DND-41 (cell line): ENCODE data around the gene CLDN9.

Source experiments
- ATAC-seq: fragments of 200-7000 bp; cut with Tn5 transposase; 3 replicates; pipeline ENCODE4 v1.9.1; 2021; ENCODE audit warnings: low read depth; ENCODE audit not compliant: insufficient read depth
- DNase-seq: peaks from one replicate; pipeline ENCODE4 v3.0.0-alpha.2; 2020
- H2AFZ ChIP-seq: 2 replicates; pipeline ENCODE4 v1.6.0; 2012; ENCODE audit warnings: low read depth, low read length
- H3K27ac ChIP-seq: 2 replicates; pipeline ENCODE4 v1.5.1; 2012; ENCODE audit warnings: low read length, inconsistent platforms
- H3K27me3 ChIP-seq: fragments of 200-600 bp; sonication (generic); 2 replicates; pipeline ENCODE4 v1.6.0; 2012; ENCODE audit warnings: low read length, mild to moderate bottlenecking, inconsistent platforms; ENCODE audit not compliant: insufficient read depth, poor library complexity
- H3K36me3 ChIP-seq: 2 replicates; pipeline ENCODE4 v1.5.1; 2012; ENCODE audit warnings: low read length, inconsistent platforms; ENCODE audit not compliant: insufficient read depth
- H3K4me1 ChIP-seq: 2 replicates; pipeline ENCODE4 v1.5.1; 2012; ENCODE audit warnings: mild to moderate bottlenecking, low read length; ENCODE audit not compliant: insufficient read depth
- H3K4me2 ChIP-seq: 2 replicates; pipeline ENCODE4 v1.6.0; 2012; ENCODE audit warnings: mild to moderate bottlenecking, moderate library complexity, low read length, inconsistent platforms; ENCODE audit not compliant: insufficient read depth
- H3K4me3 ChIP-seq, 2 experiments: fragments of 200-600 bp in 1 of 2; shearing (Covaris generic) in 1 of 2; 2 replicates each; pipeline ENCODE4 v1.5.1; 2012 to 2016; ENCODE audit warnings: inconsistent platforms in 2 of 2, low read length in 2 of 2, mild to moderate bottlenecking in 2 of 2, low read depth in 1 of 2, moderate library complexity in 1 of 2
- H3K79me2 ChIP-seq: 2 replicates; pipeline ENCODE4 v1.6.0; 2012; ENCODE audit warnings: low read length, inconsistent platforms; ENCODE audit not compliant: insufficient read depth
- H3K9ac ChIP-seq: 2 replicates; pipeline ENCODE4 v1.6.0; 2012; ENCODE audit warnings: low read depth, mild to moderate bottlenecking, inconsistent platforms, low read length, moderate library complexity
- H3K9me3 ChIP-seq: 2 replicates; pipeline ENCODE4 v1.5.1; 2012; ENCODE audit warnings: low read length, moderate library complexity, mild to moderate bottlenecking, inconsistent platforms; ENCODE audit not compliant: insufficient read depth, severe bottlenecking
- H4K20me1 ChIP-seq: 2 replicates; pipeline ENCODE4 v1.6.0; 2012; ENCODE audit warnings: low read length; ENCODE audit not compliant: insufficient read depth
- CTCF ChIP-seq: IDR thresholded peaks from 2 replicates; pipeline ENCODE4 v1.5.1; 2012; ENCODE audit warnings: borderline replicate concordance, low read length, moderate library complexity, mild to moderate bottlenecking; ENCODE audit not compliant: poor library complexity, severe bottlenecking; ENCODE audit errors: extremely low read depth
- EZH2 ChIP-seq: IDR thresholded peaks from 3 replicates; pipeline ENCODE4 v1.6.1; 2012; ENCODE audit warnings: borderline replicate concordance, low read depth, mild to moderate bottlenecking, moderate library complexity, low read length, inconsistent platforms; ENCODE audit not compliant: severe bottlenecking

The CLDN9 gene

GRCh38 chr16:3035289-3035971 lies 22.7 kb downstream of the CLDN9 start:
- TF ChIP-seq CTCF (no peak), EZH2 (no peak)
- H3K79me2 ChIP-seq = no peaks in the 10 kb centered on the region
- no peak for DNase-seq
- H3K9me3 ChIP-seq = no peaks in the 10 kb centered on the region
- no peak overlapping the region for H2AFZ ChIP-seq
- no peak for ATAC-seq
- H3K4me3 ChIP-seq = no peak overlapping the region
- no peak overlapping the region for H3K27ac ChIP-seq
- no peaks in the 10 kb centered on the region for H3K36me3 ChIP-seq
- no peaks in the 10 kb centered on the region; the same call in 1 of the 2 replicates for H4K20me1 ChIP-seq
- H3K27me3 ChIP-seq = peaks cover 16% of the 10 kb centered on the region
- H3K9ac ChIP-seq = no peak overlapping the region
- no peaks in the 10 kb centered on the region for H3K4me1 ChIP-seq
- no peak overlapping the region for H3K4me2 ChIP-seq

GRCh38 chr16:3035972-3036725 lies 23.4 kb downstream of the CLDN9 start:
- Histone ChIP-seq H3K79me2 (no peaks in the 10 kb centered on the region), H2AFZ (no peak overlapping the region), H3K27ac (no peak overlapping the region), H3K27me3 (peaks cover 16% of the 10 kb centered on the region), H3K4me2 (no peak overlapping the region), H3K36me3 (no peaks in the 10 kb centered on the region), H3K9ac (no peak overlapping the region), H3K4me3 (no peak overlapping the region), H3K4me1 (no peaks in the 10 kb centered on the region), H3K9me3 (no peaks in the 10 kb centered on the region), H4K20me1 (no peaks in the 10 kb centered on the region; the same call in 1 of the 2 replicates)
- DNase-seq = no peak
- no peak for TF ChIP-seq CTCF
- no peak for ATAC-seq

- no peak within 1 kb of the TSS for H3K4me3 ChIP-seq
- no peak for TF ChIP-seq CTCF
- H3K4me1 ChIP-seq = no peaks in the 10 kb centered on the region
- no peaks in the 10 kb centered on the region for H3K9me3 ChIP-seq
- no peak within 1 kb of the TSS for H3K4me2 ChIP-seq
- H2AFZ ChIP-seq = no peak within 1 kb of the TSS
- no peaks in the 10 kb centered on the region; the same call in 1 of the 2 replicates for H4K20me1 ChIP-seq
- no peaks in the 10 kb centered on the region for H3K36me3 ChIP-seq
- H3K79me2 ChIP-seq = no peaks in the 10 kb centered on the region
- H3K9ac ChIP-seq = no peak within 1 kb of the TSS
- ATAC-seq = no peak
- H3K27me3 ChIP-seq = peaks cover 16% of the 10 kb centered on the region
- no peak for DNase-seq
- H3K27ac ChIP-seq = no peak within 1 kb of the TSS
These were observed 24.1 kb downstream of the CLDN9 start, which contains the start of gene BICDL2 for GRCh38 chr16:3036726-3037315. TSS of gene BICDL2 (minus strand) at chr16:3036944. CDS start at chr16:3035496, 1,448 bp downstream.
